Duodenal mucosa (tissue), 2 donors: Measurements from ENCODE around the gene KCNK6.

Source experiments
- H3K27ac ChIP-seq: one replicate; pipeline ENCODE4 v1.7.0; 2013; ENCODE audit warnings: low read depth, low read length
- H3K27me3 ChIP-seq, 2 donors: one replicate each; pipeline ENCODE4 v1.7.0; 2013; ENCODE audit warnings: low read length in 2 of 2, control low read depth in 1 of 2; ENCODE audit not compliant: insufficient read depth in 2 of 2, control insufficient read depth in 1 of 2
- H3K36me3 ChIP-seq, 2 donors: one replicate each; pipeline ENCODE4 v1.7.0; 2013; ENCODE audit warnings: low read length in 2 of 2, control low read depth in 1 of 2; ENCODE audit not compliant: insufficient read depth in 2 of 2, control insufficient read depth in 1 of 2
- H3K4me1 ChIP-seq, 2 donors: one replicate each; pipeline ENCODE4 v1.7.0; 2013; ENCODE audit warnings: low read length in 2 of 2, control low read depth in 1 of 2; ENCODE audit not compliant: insufficient read depth in 2 of 2, control insufficient read depth in 1 of 2
- H3K4me3 ChIP-seq, 2 donors: one replicate each; pipeline ENCODE4 v1.7.0; 2013; ENCODE audit warnings: low read length in 2 of 2, low read depth in 1 of 2
- H3K9ac ChIP-seq, 2 donors: one replicate each; pipeline ENCODE4 v1.7.0; 2013; ENCODE audit warnings: low read length in 2 of 2, low read depth in 1 of 2
- H3K9me3 ChIP-seq, 2 donors: one replicate each; pipeline ENCODE4 v1.7.0; 2013; ENCODE audit warnings: low read length in 2 of 2, control low read depth in 1 of 2; ENCODE audit not compliant: control insufficient read depth in 1 of 2

Gene KCNK6

GRCh38 chr19:38308926-38309614 lies 10.6 kb upstream of the KCNK6 start:
- H3K36me3 ChIP-seq, result peaks cover 4 to 25% of the 10 kb centered on the region in 2 donors
- no peak overlapping the region for H3K27ac ChIP-seq
- no peak overlapping the region for H3K4me3 ChIP-seq
- peaks cover 0 to 5% of the 10 kb centered on the region in 2 donors for H3K4me1 ChIP-seq
- no peaks in the 10 kb centered on the region for H3K27me3 ChIP-seq
- no peaks in the 10 kb centered on the region for H3K9me3 ChIP-seq
- H3K9ac ChIP-seq, result no peak overlapping the region

GRCh38 chr19:38309615-38310278 lies 9.9 kb upstream of the KCNK6 start:
- no peak overlapping the region for H3K27ac ChIP-seq
- H3K9ac ChIP-seq, result no peak overlapping the region
- H3K9me3 ChIP-seq, result no peaks in the 10 kb centered on the region
- no peak overlapping the region for H3K4me3 ChIP-seq
- H3K36me3 ChIP-seq, result peaks cover 4 to 25% of the 10 kb centered on the region in 2 donors
- peaks cover 0 to 2% of the 10 kb centered on the region in 2 donors for H3K4me1 ChIP-seq
- H3K27me3 ChIP-seq, result no peaks in the 10 kb centered on the region

GRCh38 chr19:38310279-38310670 lies 9.4 kb upstream of the KCNK6 start:
- H3K9ac ChIP-seq, result no peak overlapping the region
- no peaks in the 10 kb centered on the region for H3K9me3 ChIP-seq
- peaks cover 4 to 25% of the 10 kb centered on the region in 2 donors for H3K36me3 ChIP-seq
- peaks cover 2 to 3% of the 10 kb centered on the region in 2 donors for H3K4me1 ChIP-seq
- no peak overlapping the region for H3K4me3 ChIP-seq
- H3K27me3 ChIP-seq, result no peaks in the 10 kb centered on the region
- H3K27ac ChIP-seq, result no peak overlapping the region

DNA sequence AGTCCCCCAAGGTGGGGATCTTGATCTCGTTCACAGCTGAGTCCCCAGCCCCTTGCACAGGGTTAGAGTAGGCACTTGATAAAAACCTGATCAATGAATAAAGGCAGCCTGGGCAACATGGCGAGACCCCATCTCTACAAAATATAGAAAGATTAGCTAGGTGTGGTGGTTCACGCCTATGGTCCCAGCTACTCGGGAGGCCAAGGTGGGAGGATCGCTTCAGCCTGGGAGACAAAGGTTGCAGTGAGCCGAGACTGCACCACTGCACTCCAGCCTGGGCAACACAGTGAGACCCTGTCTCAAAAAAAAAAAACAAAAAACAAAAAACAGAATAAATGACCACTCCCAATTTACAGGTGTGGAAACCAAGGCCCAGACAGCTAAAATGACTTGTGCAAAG lies 8.7 kb upstream of the KCNK6 start:
- Histone ChIP-seq H3K4me1 (peaks cover 3 to 5% of the 10 kb centered on the region in 2 donors), H3K4me3 (no peak overlapping the region), H3K27ac (no peak overlapping the region), H3K9ac (no peak overlapping the region), H3K27me3 (no peaks in the 10 kb centered on the region), H3K9me3 (no peaks in the 10 kb centered on the region), H3K36me3 (peaks cover 4 to 25% of the 10 kb centered on the region in 2 donors)

DNA sequence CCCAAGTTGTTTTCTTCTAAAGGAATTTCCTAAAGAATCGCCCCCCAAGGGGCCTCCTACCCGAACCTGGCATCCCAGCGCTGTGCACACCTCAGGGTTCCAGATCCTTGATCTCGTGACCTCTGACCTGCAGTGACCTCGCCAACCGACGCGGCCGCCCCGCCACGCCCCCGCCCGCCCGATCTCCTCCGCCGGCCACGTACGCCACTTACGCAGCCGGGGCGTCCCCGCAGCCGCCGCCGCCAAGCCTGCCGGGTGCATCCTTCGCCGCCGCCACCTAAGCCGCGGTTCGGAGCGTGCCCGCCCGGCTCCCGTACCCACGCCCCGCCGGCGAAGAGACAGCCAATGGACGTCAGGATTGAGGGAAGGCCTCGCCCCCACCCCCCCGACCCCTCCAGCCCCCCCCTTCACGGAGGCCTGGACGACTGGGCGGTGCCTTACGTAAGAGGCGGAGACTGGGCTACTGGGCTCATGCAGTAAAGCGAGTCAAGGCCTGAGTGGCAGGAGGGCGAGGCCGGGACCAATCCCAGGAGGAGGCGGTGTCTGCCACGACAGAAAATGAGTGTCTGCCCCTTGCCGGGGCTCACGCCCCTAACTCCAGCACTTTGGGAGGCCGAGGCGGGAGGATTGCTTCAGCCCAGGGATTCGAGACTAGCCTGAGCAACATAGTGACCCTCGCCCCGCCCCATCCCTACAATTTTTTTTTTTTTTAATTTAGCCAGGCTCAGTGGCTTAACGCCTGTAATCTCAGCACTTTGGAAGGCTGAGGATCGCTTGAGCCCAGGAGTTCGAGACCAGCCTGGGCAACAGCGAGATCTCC lies 3.8 kb upstream of the KCNK6 start, which contains the start of gene YIF1B:
YIF1B (minus strand) TSS at position 291 of the 820 bp plus-strand sequence; CDS start at position 261, 30 bp downstream.
- peak within 1 kb of the TSS; percentile 71 to 84 for H3K4me3 ChIP-seq
- H3K4me1 ChIP-seq, result peaks cover 12 to 16% of the 10 kb centered on the region in 2 donors
- peak within 1 kb of the TSS; percentile 68 for H3K27ac ChIP-seq
- no peaks in the 10 kb centered on the region for H3K27me3 ChIP-seq
- peak within 1 kb of the TSS; percentile 75 to 90 for H3K9ac ChIP-seq
- H3K9me3 ChIP-seq, result no peaks in the 10 kb centered on the region
- H3K36me3 ChIP-seq, result no peaks in the 10 kb centered on the region

- Histone ChIP-seq H3K4me1 (peaks cover 12 to 22% of the 10 kb centered on the region in 2 donors), H3K4me3 (peak overlapping the region; percentile 53 to 62), H3K36me3 (no peaks in the 10 kb centered on the region), H3K27me3 (no peaks in the 10 kb centered on the region), H3K9ac (peak overlapping the region; percentile 62 to 68), H3K9me3 (no peaks in the 10 kb centered on the region), H3K27ac (peak overlapping the region; percentile 68)
These were observed 3.1 kb upstream of the KCNK6 start for GRCh38 chr19:38316477-38317067.

GRCh38 chr19:38317104-38317612 lies 2.5 kb upstream of the KCNK6 start:
- peaks cover 12 to 26% of the 10 kb centered on the region in 2 donors for H3K4me1 ChIP-seq

DNA sequence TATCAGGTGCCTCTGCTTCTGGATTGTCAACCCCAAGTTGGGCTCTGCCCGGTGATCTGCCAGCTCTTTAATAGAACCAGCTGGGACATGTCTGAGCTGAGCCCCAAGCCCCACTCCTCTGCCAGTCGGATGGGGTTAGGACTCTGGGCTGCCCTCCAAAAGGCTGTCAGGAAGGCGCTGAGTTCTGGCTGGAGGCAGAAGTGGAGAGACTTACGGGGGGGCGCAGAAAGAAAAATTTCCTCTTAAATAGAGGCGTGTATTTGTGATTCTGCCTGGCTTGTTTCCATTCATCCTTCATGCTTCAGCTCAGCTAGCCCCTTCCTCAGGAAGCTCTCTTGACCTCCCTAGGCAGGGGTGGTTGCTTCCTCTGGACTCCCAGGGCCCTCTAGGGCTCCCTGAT lies 985 bp upstream of the KCNK6 start:
- Histone ChIP-seq H3K27ac (peak overlapping the region; percentile 2), H3K9me3 (no peaks in the 10 kb centered on the region), H3K4me3 (peak overlapping the region in 1 of 2 donors; percentile 73), H3K4me1 (peaks cover 12 to 26% of the 10 kb centered on the region in 2 donors), H3K36me3 (no peaks in the 10 kb centered on the region), H3K27me3 (no peaks in the 10 kb centered on the region), H3K9ac (peak overlapping the region in 1 of 2 donors; percentile 2)

More at GRCh38 chr19:38317104-38317612, 2.5 kb upstream of the KCNK6 start:
- no peak overlapping the region for H3K27ac ChIP-seq
- no peaks in the 10 kb centered on the region for H3K36me3 ChIP-seq
- H3K4me3 ChIP-seq, result peak overlapping the region; percentile 1 to 28
- no peak overlapping the region for H3K9ac ChIP-seq
- H3K27me3 ChIP-seq, result no peaks in the 10 kb centered on the region
- no peaks in the 10 kb centered on the region for H3K9me3 ChIP-seq

DNA sequence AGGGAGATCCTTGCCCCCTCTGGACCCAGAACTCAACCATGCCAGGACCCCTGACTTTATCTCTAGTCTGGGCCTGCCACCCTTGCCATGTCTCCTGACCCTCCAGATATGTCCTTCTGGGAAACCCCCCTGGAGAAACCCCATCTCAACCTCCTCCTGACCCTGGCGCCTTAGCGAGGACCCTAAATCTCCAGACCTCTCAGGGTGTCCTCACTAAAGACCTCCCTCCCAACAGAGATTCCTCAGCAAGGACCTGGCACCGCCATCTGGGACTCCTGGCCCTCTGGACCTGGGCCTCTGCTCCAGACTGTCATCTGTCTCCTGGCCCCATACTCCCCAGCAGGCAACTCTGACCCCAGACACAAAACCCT lies 1.3 kb downstream of the KCNK6 start:
- H3K36me3 ChIP-seq, result peaks cover under 1 to 2% of the 10 kb centered on the region in 2 donors
- H3K9me3 ChIP-seq, result no peaks in the 10 kb centered on the region
- H3K27ac ChIP-seq, result no peak overlapping the region
- H3K4me3 ChIP-seq, result peak overlapping the region; percentile 19 to 73
- H3K27me3 ChIP-seq, result no peaks in the 10 kb centered on the region
- H3K4me1 ChIP-seq, result peaks cover 9 to 22% of the 10 kb centered on the region in 2 donors
- H3K9ac ChIP-seq, result peak overlapping the region in 1 of 2 donors; percentile 17
